Uterus (tissue), 4 donors: ENCODE data around the gene MAD1L1. TPM values are rescaled to one million over a fixed set of nuclear protein-coding genes. Genes with fewer than 3 reads are reported as not detected.

Source experiments
- DNase-seq, 2 donors: peaks; one replicate each; pipeline ENCODE4 v3.0.0-alpha.2; 2019 to 2020
- H3K27ac ChIP-seq, 2 donors: fragments of 200-600 bp; sonication (generic); 1 replicate in 1 of 2; 2 replicates in 1 of 2; pipeline ENCODE4 v1.5.1; 2016 to 2018
- H3K27me3 ChIP-seq, 2 donors: fragments of 200-600 bp; sonication (generic); one replicate each; pipeline ENCODE4 v1.5.1; 2018 to 2019; ENCODE audit warnings: control low read depth in 1 of 2
- H3K36me3 ChIP-seq, 2 donors: fragments of 200-600 bp; sonication (generic); one replicate each; pipeline ENCODE4 v1.5.1; 2019; ENCODE audit warnings: control low read depth in 1 of 2
- H3K4me1 ChIP-seq, 2 donors: fragments of 200-600 bp; sonication (generic); one replicate each; pipeline ENCODE4 v1.5.1; 2018 to 2019; ENCODE audit warnings: control low read depth in 1 of 2
- H3K4me3 ChIP-seq, 2 donors: fragments of 200-600 bp; sonication (generic); 1 replicate in 1 of 2; 2 replicates in 1 of 2; pipeline ENCODE4 v1.5.1; 2018 to 2019; ENCODE audit warnings: mild to moderate bottlenecking in 1 of 2
- H3K9me3 ChIP-seq, 2 donors: fragments of 200-600 bp; sonication (generic); one replicate each; pipeline ENCODE4 v1.5.1; 2019; ENCODE audit warnings: control low read depth in 1 of 2
- CTCF ChIP-seq, 4 experiments: fragments of 200-600 bp in 2 of 4; fragments of 450-650 bp in 2 of 4; sonication (generic) in 2 of 4; IDR thresholded peaks; one replicate each; pipeline ENCODE4 v1.5.1; 2016 to 2019; ENCODE audit warnings: antibody characterized with exemption in 4 of 4, mild to moderate bottlenecking in 2 of 4, moderate library complexity in 1 of 4
- POLR2A ChIP-seq, 2 donors: fragments of 450-650 bp; IDR thresholded peaks; one replicate each; pipeline ENCODE4 v1.6.1; 2016; ENCODE audit warnings: antibody characterized with exemption in 2 of 2, mild to moderate bottlenecking in 1 of 2, moderate library complexity in 1 of 2
- intact Hi-C: fragments of 100-400 bp; cut with DNase I; formaldehyde crosslinking; loops from one replicate; pipeline ENCODE4 v1.15.1; 2023; ENCODE audit warnings: low total_unique reads
- total RNA-seq, 4 donors: library from RNA; depleted of rRNA in 3 of 4; stranded (reverse); fragments of >200 nt in 3 of 4; gene quantifications; one replicate each; pipeline versions ENCODE4 v1.1.0 to v1.2.4, GENCODE V29; 2014 to 2023
- donor health status: DM: yes; HTN: yes; CAD: no.

MAD1L1 gene
- total RNA-seq, 4 donors from 2014 or later = 13.3 to 37.4 (median 33.1) TPM

GRCh38 chr7:1951600-1951999 lies 281.1 kb downstream of the MAD1L1 start:
- no peaks in the 10 kb centered on the region for H3K27me3 ChIP-seq
- H3K27ac ChIP-seq = no peak overlapping the region
- intact Hi-C loops = no loop called here
- H3K9me3 ChIP-seq = no peaks in the 10 kb centered on the region
- H3K36me3 ChIP-seq = no peaks in the 10 kb centered on the region
- H3K4me1 ChIP-seq = no peaks in the 10 kb centered on the region
- no peak overlapping the region for H3K4me3 ChIP-seq
- no peak for DNase-seq
- TF ChIP-seq CTCF (IDR thresholded peaks at IDR 0.05) = no peak
- no peak for TF ChIP-seq POLR2A (IDR thresholded peaks at IDR 0.05)

- intact Hi-C loops = no loop called here
- no peaks in the 10 kb centered on the region for H3K27me3 ChIP-seq
- DNase-seq = no peak
- no peaks in the 10 kb centered on the region for H3K9me3 ChIP-seq
- H3K27ac ChIP-seq = no peak overlapping the region
- H3K36me3 ChIP-seq = no peaks in the 10 kb centered on the region
- H3K4me3 ChIP-seq = no peak overlapping the region
- TF ChIP-seq POLR2A (IDR thresholded peaks at IDR 0.05) = no peak
- TF ChIP-seq CTCF (IDR thresholded peaks at IDR 0.05) = no peak
- H3K4me1 ChIP-seq = no peaks in the 10 kb centered on the region
Measured at GRCh38 chr7:1951159-1951536, 281.6 kb downstream of the MAD1L1 start.

GRCh38 chr7:1950452-1951158 lies 282.1 kb downstream of the MAD1L1 start:
- Histone ChIP-seq H3K4me3 (no peak overlapping the region), H3K27me3 (no peaks in the 10 kb centered on the region), H3K27ac (no peak overlapping the region), H3K9me3 (no peaks in the 10 kb centered on the region), H3K4me1 (no peaks in the 10 kb centered on the region), H3K36me3 (no peaks in the 10 kb centered on the region)
- intact Hi-C loops = no loop called here
- TF ChIP-seq CTCF (IDR thresholded peaks at IDR 0.05) = no peak
- no peak for TF ChIP-seq POLR2A (IDR thresholded peaks at IDR 0.05)
- no peak for DNase-seq

- intact Hi-C loops = no loop called here
- H3K9me3 ChIP-seq = no peaks in the 10 kb centered on the region
- no peak for DNase-seq
Measured at GRCh38 chr7:1950066-1950451, 282.7 kb downstream of the MAD1L1 start.

GRCh38 chr7:1949681-1950055 lies 283.1 kb downstream of the MAD1L1 start:
- H3K9me3 ChIP-seq = no peaks in the 10 kb centered on the region
- intact Hi-C loops = no loop called here
- no peak overlapping the region for H3K4me3 ChIP-seq
- H3K4me1 ChIP-seq = no peaks in the 10 kb centered on the region
- H3K27ac ChIP-seq = no peak overlapping the region
- H3K27me3 ChIP-seq = no peaks in the 10 kb centered on the region
- no peak for TF ChIP-seq CTCF (IDR thresholded peaks at IDR 0.05)
- no peak for TF ChIP-seq POLR2A (IDR thresholded peaks at IDR 0.05)
- DNase-seq = no peak
- H3K36me3 ChIP-seq = no peaks in the 10 kb centered on the region

More at GRCh38 chr7:1950066-1950451, 282.7 kb downstream of the MAD1L1 start:
- Histone ChIP-seq H3K36me3 (no peaks in the 10 kb centered on the region), H3K4me3 (no peak overlapping the region), H3K27me3 (no peaks in the 10 kb centered on the region), H3K4me1 (no peaks in the 10 kb centered on the region), H3K27ac (no peak overlapping the region)
- TF ChIP-seq CTCF (IDR thresholded peaks at IDR 0.05) (no peak), POLR2A (IDR thresholded peaks at IDR 0.05) (no peak)
